Activated CD8-positive, alpha-beta T cell treated with anti-CD3 and anti-CD28 coated beads, Interleukin-2, amount 10 ng/mL, durations not matched to agents 7 days and 5 days (primary cell): ENCODE data around the gene NCKAP5. TPM values are rescaled to one million over a fixed set of nuclear protein-coding genes. Genes with fewer than 3 reads are reported as not detected.

ENCODE experiments used
- ATAC-seq: fragments of 150-1000 bp; cut with Tn5 transposase; one replicate; pipeline ENCODE4 v1.10.0; 2021; ENCODE audit warnings: moderate library complexity
- CTCF ChIA-PET: fragments of 350-600 bp; sonication (Branson Sonifier 250); formaldehyde crosslinking; loops from one replicate; lab custom pipeline; 2021; ENCODE audit warnings: antibody characterized with exemption; lab: Charles Lee
- POLR2A ChIA-PET: fragments of 350-600 bp; sonication (Branson Sonifier 250); formaldehyde crosslinking; loops from one replicate; lab custom pipeline; 2021; ENCODE audit warnings: antibody characterized with exemption; lab: Charles Lee
- DNase-seq: peaks from one replicate; pipeline ENCODE4 v3.0.0-alpha.2; 2020
- H3K27ac Mint-ChIP-seq: one replicate; pipeline ENCODE4 v1.8.0; 2021; ENCODE audit warnings: mild to moderate bottlenecking, mixed read lengths
- H3K27me3 Mint-ChIP-seq: one replicate; pipeline ENCODE4 v1.8.0; 2021; ENCODE audit warnings: low read depth, mixed read lengths
- H3K36me3 Mint-ChIP-seq: one replicate; pipeline ENCODE4 v1.8.0; 2021; ENCODE audit warnings: low read depth, mixed read lengths
- H3K4me1 Mint-ChIP-seq: one replicate; pipeline ENCODE4 v1.8.0; 2021; ENCODE audit warnings: low read depth, mixed read lengths
- H3K4me3 Mint-ChIP-seq: one replicate; pipeline ENCODE4 v1.8.0; 2021; ENCODE audit warnings: mild to moderate bottlenecking, mixed read lengths
- H3K9me3 Mint-ChIP-seq: one replicate; pipeline ENCODE4 v1.8.0; 2022; ENCODE audit warnings: mixed read lengths; ENCODE audit not compliant: insufficient read depth
- total RNA-seq, 2 experiments: library from RNA; stranded (reverse); gene quantifications; one replicate each; pipeline ENCODE4 v1.2.3, GENCODE V29; 2021

The NCKAP5 gene
- total RNA-seq, 2 experiments from 2014 or later = not detected

GRCh38 chr2:132911726-132912724 lies 656.2 kb downstream of the NCKAP5 start:
- ATAC-seq (no peak), DNase-seq (no peak)
- H3K36me3 Mint-ChIP-seq = no peaks in the 10 kb centered on the region
- H3K4me3 Mint-ChIP-seq = no peak overlapping the region
- no peaks in the 10 kb centered on the region for H3K9me3 Mint-ChIP-seq
- H3K4me1 Mint-ChIP-seq = no peaks in the 10 kb centered on the region
- H3K27ac Mint-ChIP-seq = no peak overlapping the region
- no peaks in the 10 kb centered on the region for H3K27me3 Mint-ChIP-seq
- POLR2A ChIA-PET = no interaction called here
- CTCF ChIA-PET = no interaction called here

GRCh38 chr2:132910432-132910831 lies 657.8 kb downstream of the NCKAP5 start:
- DNase-seq (no peak), ATAC-seq (no peak)
- no peaks in the 10 kb centered on the region for H3K27me3 Mint-ChIP-seq
- H3K4me1 Mint-ChIP-seq = no peaks in the 10 kb centered on the region
- no peaks in the 10 kb centered on the region for H3K36me3 Mint-ChIP-seq
- no peaks in the 10 kb centered on the region for H3K9me3 Mint-ChIP-seq
- H3K4me3 Mint-ChIP-seq = no peak overlapping the region
- ChIA-PET POLR2A (no interaction called here), CTCF (no interaction called here)
- H3K27ac Mint-ChIP-seq = no peak overlapping the region

- ChIA-PET POLR2A (no interaction called here), CTCF (no interaction called here)
- no peak overlapping the region for H3K27ac Mint-ChIP-seq
- H3K4me1 Mint-ChIP-seq = no peaks in the 10 kb centered on the region
- ATAC-seq = no peak
- H3K4me3 Mint-ChIP-seq = no peak overlapping the region
- H3K36me3 Mint-ChIP-seq = no peaks in the 10 kb centered on the region
- H3K9me3 Mint-ChIP-seq = no peaks in the 10 kb centered on the region
- H3K27me3 Mint-ChIP-seq = no peaks in the 10 kb centered on the region
- no peak for DNase-seq
Observed at GRCh38 chr2:132909427-132909826, 658.8 kb downstream of the NCKAP5 start.

GRCh38 chr2:132904142-132904842 lies 664.0 kb downstream of the NCKAP5 start:
- H3K27ac Mint-ChIP-seq = no peak overlapping the region
- ChIA-PET POLR2A (no interaction called here), CTCF (interaction anchor here (0.6 to 0.7 kb wide), 2 partner anchors 29 to 157 kb away, joined by 3 read pairs; no protein-coding TSS in a partner anchor)
- no peaks in the 10 kb centered on the region for H3K27me3 Mint-ChIP-seq
- no peaks in the 10 kb centered on the region for H3K36me3 Mint-ChIP-seq
- H3K4me3 Mint-ChIP-seq = no peak overlapping the region
- ATAC-seq (no peak), DNase-seq (no peak)
- H3K4me1 Mint-ChIP-seq = no peaks in the 10 kb centered on the region
- H3K9me3 Mint-ChIP-seq = no peaks in the 10 kb centered on the region

GRCh38 chr2:132902626-132903025 lies 665.6 kb downstream of the NCKAP5 start:
- Mint-ChIP-seq H3K4me1 (no peaks in the 10 kb centered on the region), H3K27me3 (no peaks in the 10 kb centered on the region), H3K27ac (no peak overlapping the region), H3K36me3 (no peaks in the 10 kb centered on the region), H3K4me3 (no peak overlapping the region), H3K9me3 (no peaks in the 10 kb centered on the region)
- ChIA-PET POLR2A (no interaction called here), CTCF (no interaction called here)
- DNase-seq (no peak), ATAC-seq (no peak)

- ChIA-PET POLR2A (no interaction called here), CTCF (no interaction called here)
- Mint-ChIP-seq H3K4me1 (no peaks in the 10 kb centered on the region), H3K4me3 (no peak overlapping the region), H3K9me3 (no peaks in the 10 kb centered on the region), H3K27ac (no peak overlapping the region), H3K27me3 (no peaks in the 10 kb centered on the region), H3K36me3 (no peaks in the 10 kb centered on the region)
- no peak for ATAC-seq
- no peak for DNase-seq
Observed at GRCh38 chr2:132901661-132902060, 666.6 kb downstream of the NCKAP5 start.

- Mint-ChIP-seq H3K4me3 (no peak overlapping the region), H3K9me3 (peaks cover 3% of the 10 kb centered on the region), H3K27me3 (no peaks in the 10 kb centered on the region), H3K27ac (no peak overlapping the region), H3K4me1 (peaks cover 3% of the 10 kb centered on the region), H3K36me3 (no peaks in the 10 kb centered on the region)
- DNase-seq (no peak), ATAC-seq (no peak)
- ChIA-PET CTCF (no interaction called here), POLR2A (no interaction called here)
Observed at GRCh38 chr2:132897111-132897510, 671.2 kb downstream of the NCKAP5 start.

GRCh38 chr2:132896073-132896472 lies 672.2 kb downstream of the NCKAP5 start:
- H3K4me3 Mint-ChIP-seq = no peak overlapping the region
- ATAC-seq (no peak), DNase-seq (no peak)
- peaks cover 3% of the 10 kb centered on the region for H3K4me1 Mint-ChIP-seq
- peaks cover 3% of the 10 kb centered on the region for H3K9me3 Mint-ChIP-seq
- no peaks in the 10 kb centered on the region for H3K27me3 Mint-ChIP-seq
- no peak overlapping the region for H3K27ac Mint-ChIP-seq
- no peaks in the 10 kb centered on the region for H3K36me3 Mint-ChIP-seq
- ChIA-PET POLR2A (no interaction called here), CTCF (no interaction called here)

- H3K4me1 Mint-ChIP-seq = peaks cover 3% of the 10 kb centered on the region
- POLR2A ChIA-PET = no interaction called here
Observed at GRCh38 chr2:132891498-132891897, 676.8 kb downstream of the NCKAP5 start.

GRCh38 chr2:132886574-132886973 lies 681.7 kb downstream of the NCKAP5 start:
- H3K36me3 Mint-ChIP-seq = no peaks in the 10 kb centered on the region
- no peak for DNase-seq
- no peaks in the 10 kb centered on the region for H3K9me3 Mint-ChIP-seq
- no peaks in the 10 kb centered on the region for H3K4me1 Mint-ChIP-seq
- no peak for ATAC-seq
- H3K27ac Mint-ChIP-seq = no peak overlapping the region
- no peak overlapping the region for H3K4me3 Mint-ChIP-seq
- POLR2A ChIA-PET = no interaction called here
- H3K27me3 Mint-ChIP-seq = no peaks in the 10 kb centered on the region
- CTCF ChIA-PET = no interaction called here

More at GRCh38 chr2:132891498-132891897, 676.8 kb downstream of the NCKAP5 start:
- peaks cover 3% of the 10 kb centered on the region for H3K9me3 Mint-ChIP-seq
- H3K27me3 Mint-ChIP-seq = no peaks in the 10 kb centered on the region
- no peak overlapping the region for H3K4me3 Mint-ChIP-seq
- no peaks in the 10 kb centered on the region for H3K36me3 Mint-ChIP-seq
- CTCF ChIA-PET = no interaction called here
- DNase-seq (no peak), ATAC-seq (no peak)
- no peak overlapping the region for H3K27ac Mint-ChIP-seq

GRCh38 chr2:132884705-132885104 lies 683.6 kb downstream of the NCKAP5 start:
- DNase-seq (no peak), ATAC-seq (no peak)
- Mint-ChIP-seq H3K27me3 (no peaks in the 10 kb centered on the region), H3K27ac (no peak overlapping the region), H3K4me3 (no peak overlapping the region), H3K4me1 (no peaks in the 10 kb centered on the region), H3K36me3 (no peaks in the 10 kb centered on the region), H3K9me3 (no peaks in the 10 kb centered on the region)
- ChIA-PET POLR2A (no interaction called here), CTCF (no interaction called here)

- POLR2A ChIA-PET = no interaction called here
- no peak overlapping the region for H3K4me3 Mint-ChIP-seq
- H3K9me3 Mint-ChIP-seq = no peaks in the 10 kb centered on the region
- H3K27ac Mint-ChIP-seq = no peak overlapping the region
- H3K36me3 Mint-ChIP-seq = no peaks in the 10 kb centered on the region
- no peak for DNase-seq
- CTCF ChIA-PET = no interaction called here
- no peaks in the 10 kb centered on the region for H3K4me1 Mint-ChIP-seq
- no peak for ATAC-seq
- H3K27me3 Mint-ChIP-seq = no peaks in the 10 kb centered on the region
Observed at GRCh38 chr2:132884292-132884691, 684.0 kb downstream of the NCKAP5 start.
